HG03439 (cell line): ENCODE results near the gene SLC44A3.

Experiments
- ATAC-seq: cut with Tn5 transposase; IDR thresholded peaks from one replicate; pipeline ENCODE4 v1.9.1; 2021; ENCODE audit warnings: mild to moderate bottlenecking, moderate library complexity; ENCODE audit not compliant: unreplicated experiment

SLC44A3 gene

GRCh38 chr1:94903280-94904009 lies 83.3 kb downstream of the SLC44A3 start:
- ATAC-seq: no peak

DNA sequence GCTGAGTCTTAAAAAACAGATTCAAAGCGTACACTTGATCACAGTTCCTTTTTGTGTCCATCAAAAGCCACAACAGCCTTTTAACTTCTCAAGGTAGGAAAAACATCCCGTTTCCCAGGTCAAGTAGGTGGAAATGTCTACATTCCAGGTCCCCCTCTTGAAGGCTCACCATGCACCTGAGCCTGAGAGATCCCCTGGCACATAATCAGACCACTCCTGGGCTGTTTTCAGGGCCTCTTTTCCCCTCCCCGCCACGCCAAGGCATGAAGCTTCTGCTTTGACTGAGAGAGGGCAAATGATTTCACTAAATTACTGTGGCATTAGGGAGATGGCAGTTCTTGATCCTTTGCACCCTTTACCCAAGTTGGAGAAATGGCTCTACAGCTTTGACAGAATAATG lies 85.0 kb downstream of the SLC44A3 start:
- no peak for ATAC-seq

DNA sequence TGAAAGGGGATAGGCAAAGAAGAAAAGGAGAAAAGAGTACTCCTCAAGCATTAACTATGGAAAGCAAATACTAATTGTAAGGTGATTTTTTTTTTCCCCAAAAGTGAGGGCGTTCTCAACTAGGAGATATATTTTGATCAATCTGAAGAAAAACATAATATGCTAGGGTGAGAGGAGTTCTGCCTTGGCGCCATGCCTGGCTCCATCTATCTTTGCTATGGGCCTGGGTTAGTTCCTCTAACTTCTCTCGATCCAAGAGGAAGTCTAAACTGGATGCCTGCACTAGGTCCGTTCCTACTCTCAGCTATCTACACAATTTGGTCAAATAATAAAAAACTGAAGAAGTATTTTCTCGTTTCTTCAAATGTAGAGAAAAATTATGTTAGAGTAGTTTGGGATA lies 86.2 kb downstream of the SLC44A3 start:
- ATAC-seq: no peak

- no peak for ATAC-seq
These were observed 87.0 kb downstream of the SLC44A3 start for GRCh38 chr1:94907136-94907535.

- ATAC-seq: no peak
These were observed 88.0 kb downstream of the SLC44A3 start for GRCh38 chr1:94908190-94908589.

DNA sequence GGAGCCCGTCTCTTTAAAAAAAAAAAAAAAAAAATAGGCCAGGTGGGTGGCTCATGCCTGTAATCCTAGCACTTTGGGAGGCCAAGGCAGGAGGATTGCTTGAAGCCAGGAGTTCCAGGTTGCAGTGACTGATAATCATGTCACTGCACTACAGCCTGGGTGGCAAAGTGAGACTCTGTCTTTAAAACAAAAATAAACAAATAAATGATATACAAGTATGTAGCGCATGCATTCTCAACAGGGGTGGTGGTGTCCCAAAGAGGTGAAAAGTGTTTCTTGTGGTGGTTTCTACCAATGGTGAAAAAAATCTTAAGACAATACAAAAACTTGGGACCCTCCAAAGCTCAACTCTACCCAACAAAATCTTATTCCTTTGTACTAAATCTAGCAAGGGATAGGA lies 88.8 kb downstream of the SLC44A3 start:
- no peak for ATAC-seq

DNA sequence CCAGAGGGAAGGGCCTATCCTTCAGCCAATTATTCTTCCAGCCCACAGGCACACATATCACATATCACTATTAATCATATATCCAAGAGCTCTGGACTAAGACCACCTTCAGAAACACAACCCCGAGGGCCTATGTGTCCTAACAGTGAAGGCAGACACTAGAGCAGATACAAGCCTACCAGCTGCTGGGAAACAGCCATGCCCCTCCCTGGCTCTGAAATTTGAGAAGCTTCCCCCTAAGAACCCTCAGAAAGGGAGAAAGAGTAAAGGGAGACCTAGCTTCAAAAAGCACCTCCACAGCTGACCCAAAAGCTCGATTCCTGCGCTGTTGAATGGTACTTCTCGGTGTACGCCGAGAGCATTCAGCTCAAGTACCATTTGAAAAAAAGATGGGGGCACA lies 89.3 kb downstream of the SLC44A3 start:
- no peak for ATAC-seq

- ATAC-seq: no peak
These were observed 92.4 kb downstream of the SLC44A3 start for GRCh38 chr1:94912263-94913184.

DNA sequence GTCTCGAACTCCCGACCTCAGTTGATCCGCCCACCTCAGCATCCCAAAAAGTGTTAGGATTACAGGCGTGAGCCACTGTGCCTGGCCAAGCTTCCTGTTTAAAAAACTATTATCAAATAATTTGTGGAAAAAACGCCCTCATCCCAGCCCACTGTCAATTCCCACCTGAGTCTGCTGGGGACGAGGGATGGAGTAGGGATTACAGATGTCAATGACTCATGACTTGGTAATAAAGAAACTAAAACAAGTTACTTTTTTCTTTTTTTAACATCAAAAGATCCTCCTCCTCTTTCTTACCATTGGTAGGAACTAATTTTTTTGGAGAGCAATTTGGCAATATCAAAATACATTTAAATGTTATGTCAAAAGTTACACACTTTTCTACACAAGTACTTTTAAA lies 97.1 kb downstream of the SLC44A3 start:
- ATAC-seq: no peak

DNA sequence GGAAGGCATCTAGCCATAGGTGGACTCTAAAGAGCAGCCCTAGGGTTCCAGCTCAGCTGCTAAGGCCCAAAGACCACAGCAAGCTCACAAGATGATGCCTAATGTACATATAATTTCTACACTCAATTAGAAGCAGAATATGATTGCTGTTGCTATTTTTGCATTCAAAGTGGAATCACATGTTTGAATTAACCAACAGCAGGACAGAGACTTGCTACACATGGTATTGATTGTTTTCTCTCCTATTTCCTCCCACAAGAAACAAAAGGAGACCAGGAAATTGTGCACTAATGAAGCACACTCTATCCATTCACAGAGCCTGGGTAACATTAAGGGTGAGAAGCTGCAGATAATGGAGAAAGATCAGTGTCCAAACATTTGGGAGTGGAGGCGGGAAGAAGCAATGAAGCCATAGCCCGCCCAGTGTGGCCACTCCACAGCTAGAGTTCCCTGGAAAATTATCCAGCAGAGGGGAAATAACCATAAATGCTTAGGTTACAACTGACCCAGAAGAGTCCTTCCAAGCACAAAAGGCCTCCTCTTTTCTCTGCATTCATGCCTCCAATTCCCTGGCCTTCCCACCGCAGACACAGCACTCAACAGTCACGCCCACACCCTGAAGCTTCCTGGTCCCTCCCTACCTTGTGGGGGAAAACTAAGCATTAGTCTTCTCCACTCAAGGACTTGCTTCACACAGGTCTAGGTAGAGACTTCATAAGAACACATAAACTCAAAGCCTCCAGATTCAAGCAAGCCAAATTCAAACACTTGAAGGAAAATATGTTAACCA lies 99.3 kb downstream of the SLC44A3 start:
- no peak for ATAC-seq

GRCh38 chr1:94920061-94920460 lies 99.9 kb downstream of the SLC44A3 start:
- ATAC-seq: no peak

DNA sequence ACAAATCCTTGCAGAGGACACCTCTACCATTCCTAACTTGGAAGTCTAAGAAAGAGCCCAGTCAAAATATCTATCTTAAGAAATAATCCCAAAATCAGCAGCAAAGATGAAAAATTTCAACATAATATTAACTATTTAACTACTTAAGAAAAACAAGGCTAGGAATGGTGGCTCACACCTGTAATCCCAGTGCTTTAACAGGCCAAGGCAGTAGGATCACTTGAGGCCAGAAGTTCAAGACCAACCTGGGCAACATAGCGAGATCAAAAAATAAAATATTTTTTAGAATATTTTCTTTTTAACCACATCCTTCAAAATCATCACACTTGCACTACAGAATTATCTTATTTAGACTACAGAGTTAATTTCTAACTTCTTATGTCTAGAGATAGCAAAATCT lies 101.8 kb downstream of the SLC44A3 start:
- no peak for ATAC-seq

- no peak for ATAC-seq
These were observed 102.7 kb downstream of the SLC44A3 start for GRCh38 chr1:94922761-94923331.

- ATAC-seq: no peak
These were observed 104.8 kb downstream of the SLC44A3 start for GRCh38 chr1:94925004-94925403.

DNA sequence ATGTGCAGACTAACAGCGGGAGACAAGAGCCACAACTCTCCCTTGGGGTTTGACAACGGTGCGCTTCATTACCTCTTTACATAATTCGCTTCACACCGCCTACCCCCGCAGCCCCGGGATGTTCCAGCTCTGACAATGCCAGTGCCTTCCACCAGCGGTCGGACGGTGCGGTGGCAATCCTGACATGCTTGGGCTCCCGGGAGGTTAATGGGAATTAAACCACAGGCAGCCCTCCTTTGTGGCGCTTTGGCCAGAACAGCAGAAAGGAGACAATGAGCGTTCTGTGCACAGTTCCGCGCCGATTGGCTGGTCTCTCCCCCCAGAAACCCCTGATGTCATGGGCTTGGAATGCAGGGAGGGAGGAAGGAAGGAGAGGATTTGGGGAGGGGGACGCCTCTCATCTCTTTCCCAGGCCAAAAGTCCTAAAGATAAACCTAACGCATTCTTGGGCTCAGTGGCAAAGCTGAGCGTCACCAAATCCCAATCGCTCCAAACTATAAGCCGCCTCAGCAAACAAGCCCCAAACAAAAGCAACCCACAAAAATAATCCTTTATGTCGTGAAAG lies 105.5 kb downstream of the SLC44A3 start:
- no peak for ATAC-seq

DNA sequence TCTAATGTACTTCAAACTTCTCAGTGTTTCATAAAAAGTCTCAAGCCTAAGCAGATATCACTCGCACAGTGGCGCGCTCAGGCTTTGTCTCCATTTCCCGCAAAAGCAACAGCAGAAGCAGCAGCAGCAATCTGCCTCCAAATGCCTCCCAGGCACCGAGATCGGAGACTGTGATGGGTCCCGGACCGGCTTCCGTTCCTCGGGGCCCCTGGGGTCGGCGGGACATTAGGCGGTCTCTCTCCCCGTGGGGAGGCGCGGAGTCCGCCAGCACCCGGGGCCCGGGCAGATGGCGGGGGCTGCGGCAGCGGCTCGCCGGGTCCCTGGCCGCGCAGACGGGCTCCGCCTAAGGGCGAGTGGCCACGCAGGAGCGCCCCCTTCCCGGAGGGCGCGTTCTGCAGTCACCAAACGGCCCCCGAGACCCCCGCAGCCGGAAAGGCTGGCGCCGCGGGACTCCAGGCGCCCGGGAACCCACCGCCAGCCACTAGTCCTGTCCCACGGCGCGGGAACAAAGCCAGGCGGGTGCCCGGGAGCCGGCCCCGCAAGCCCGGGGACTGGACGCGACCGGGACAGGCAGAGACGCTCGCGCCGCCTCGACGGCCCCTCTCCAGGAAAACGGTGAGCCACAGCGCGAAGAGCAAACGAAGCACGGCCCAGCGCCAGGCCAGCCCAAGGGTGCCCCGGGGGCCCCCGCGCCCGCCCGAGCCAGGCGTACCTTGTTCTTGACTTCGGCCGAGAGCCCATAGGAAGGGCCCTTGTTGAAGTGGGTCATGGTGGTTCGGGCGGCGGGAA lies 106.2 kb downstream of the SLC44A3 start:
- ATAC-seq: no peak

GRCh38 chr1:94926915-94927404 lies 106.8 kb downstream of the SLC44A3 start, which contains the start of gene CNN3:
CNN3 (minus strand) TSS chr1:94927110; CDS start chr1:94926894, 216 bp downstream.
- ATAC-seq: peak; percentile 65

DNA sequence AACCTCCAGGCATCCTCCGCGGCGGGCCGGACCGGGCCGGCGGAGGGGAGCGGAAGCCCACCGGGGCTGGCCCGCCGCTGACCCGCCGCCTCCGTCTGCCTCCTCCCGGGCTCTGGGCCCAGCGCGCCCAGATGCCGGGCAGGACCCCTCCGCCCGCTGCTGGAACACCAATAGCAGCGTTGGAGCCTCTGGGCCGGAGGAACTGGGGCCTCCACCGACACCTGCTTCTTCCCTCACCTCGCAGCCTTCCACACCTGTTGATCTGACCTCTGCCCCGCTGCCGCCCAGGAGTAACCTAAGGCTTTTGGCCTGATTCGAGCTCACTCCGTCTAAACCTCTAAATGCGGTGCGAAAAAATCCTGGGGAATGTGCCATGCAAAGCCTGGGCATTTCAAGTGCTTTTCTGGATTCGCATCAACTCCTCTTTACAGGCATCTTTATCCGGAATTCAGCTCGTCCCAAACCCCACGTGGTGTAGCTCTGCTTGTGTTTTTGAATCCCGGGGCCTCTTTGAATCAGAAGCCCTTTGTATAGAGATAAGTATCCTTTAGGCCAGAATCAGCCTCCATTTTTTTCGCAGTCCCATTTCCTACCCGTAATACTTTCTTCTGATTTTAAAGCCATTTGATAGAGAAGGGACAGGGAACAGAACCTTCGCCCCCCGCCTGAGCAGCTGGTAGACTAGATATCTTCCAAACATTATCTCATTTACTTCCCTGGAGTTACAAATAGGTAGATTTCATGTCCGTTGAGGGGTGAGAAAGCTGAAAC lies 107.4 kb downstream of the SLC44A3 start:
- no peak for ATAC-seq
